Central memory CD8-positive, alpha-beta T cell (primary cell): ENCODE measurements around the gene RAB15.
"Not testable (repeated sequence)": the region's sequence is repeated elsewhere in the genome, so short reads cannot be mapped to it uniquely, and the experiment has no call there.

Experiments used
- ATAC-seq: fragments of 150-1000 bp; cut with Tn5 transposase; replicated peaks from 2 replicates; pipeline ENCODE4 v1.10.0; 2022; ENCODE audit warnings: mild to moderate bottlenecking, moderate FRiP score, moderate number of reproducible peaks; ENCODE audit not compliant: poor library complexity, severe bottlenecking; ENCODE audit errors: extremely low read depth
- DNase-seq, 2 donors: peaks; one replicate each; pipeline ENCODE4 v3.0.0; 2021; ENCODE audit warnings: low spot score in 2 of 2
- H3K27ac Mint-ChIP-seq: one replicate; pipeline ENCODE4 v1.8.0; 2022; ENCODE audit warnings: low read depth, mild to moderate bottlenecking, moderate library complexity, mixed read lengths
- H3K27me3 Mint-ChIP-seq: one replicate; pipeline ENCODE4 v1.8.0; 2022; ENCODE audit warnings: mixed read lengths
- H3K36me3 Mint-ChIP-seq: one replicate; pipeline ENCODE4 v1.8.0; 2022; ENCODE audit warnings: mild to moderate bottlenecking, moderate library complexity, mixed read lengths; ENCODE audit not compliant: insufficient read depth
- H3K4me1 Mint-ChIP-seq: one replicate; pipeline ENCODE4 v1.8.0; 2022; ENCODE audit warnings: mixed read lengths
- H3K4me3 Mint-ChIP-seq: one replicate; pipeline ENCODE4 v1.8.0; 2022; ENCODE audit warnings: mild to moderate bottlenecking, moderate library complexity, mixed read lengths
- H3K9me3 Mint-ChIP-seq: one replicate; pipeline ENCODE4 v1.8.0; 2022; ENCODE audit warnings: mixed read lengths

The RAB15 gene

DNA sequence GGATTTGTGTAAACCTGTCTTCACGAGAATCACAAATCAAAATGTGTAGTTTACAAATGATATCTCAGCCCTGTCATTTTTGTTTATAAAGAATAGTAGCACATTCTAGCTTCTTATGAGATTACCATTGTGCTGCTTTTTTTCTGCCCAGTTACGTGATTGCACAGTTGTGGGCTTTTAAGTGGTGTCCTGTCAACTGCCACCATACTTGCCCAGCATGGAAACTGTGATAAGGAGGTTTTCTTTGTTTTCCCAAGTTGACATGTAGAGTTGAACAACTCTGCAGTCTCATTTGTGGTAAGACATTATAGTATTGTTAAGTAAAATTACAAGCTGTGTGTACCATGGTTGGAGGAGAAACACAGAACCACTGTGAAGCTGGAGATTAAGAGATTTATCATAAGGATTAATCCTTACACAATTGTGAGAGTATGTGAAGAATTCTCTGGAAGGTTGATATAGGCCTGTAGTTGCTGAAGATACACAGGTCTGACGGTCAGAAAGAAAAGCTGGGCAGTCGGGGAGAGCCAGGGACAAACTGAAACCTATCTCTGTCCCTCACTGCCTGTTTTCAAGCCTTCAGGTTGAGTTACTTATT is 45.6 kb downstream of the RAB15 start:
- DNase-seq (no peak), ATAC-seq (no peak)
- peaks cover 16% of the 10 kb centered on the region for H3K4me1 Mint-ChIP-seq
- H3K36me3 Mint-ChIP-seq: peaks cover 26% of the 10 kb centered on the region
- H3K4me3 Mint-ChIP-seq: no peak overlapping the region
- peak overlapping the region; percentile 14 for H3K27ac Mint-ChIP-seq
- no peaks in the 10 kb centered on the region for H3K27me3 Mint-ChIP-seq
- H3K9me3 Mint-ChIP-seq: no peaks in the 10 kb centered on the region

- H3K9me3 Mint-ChIP-seq: no peaks in the 10 kb centered on the region
- peaks cover 22% of the 10 kb centered on the region for H3K36me3 Mint-ChIP-seq
- DNase-seq: no peak
- H3K27me3 Mint-ChIP-seq: no peaks in the 10 kb centered on the region
- ATAC-seq: no peak
- no peak overlapping the region for H3K4me3 Mint-ChIP-seq
- H3K27ac Mint-ChIP-seq: no peak overlapping the region
- peaks cover 41% of the 10 kb centered on the region for H3K4me1 Mint-ChIP-seq
Measured at GRCh38 chr14:64923015-64923414, 49.1 kb downstream of the RAB15 start.

DNA sequence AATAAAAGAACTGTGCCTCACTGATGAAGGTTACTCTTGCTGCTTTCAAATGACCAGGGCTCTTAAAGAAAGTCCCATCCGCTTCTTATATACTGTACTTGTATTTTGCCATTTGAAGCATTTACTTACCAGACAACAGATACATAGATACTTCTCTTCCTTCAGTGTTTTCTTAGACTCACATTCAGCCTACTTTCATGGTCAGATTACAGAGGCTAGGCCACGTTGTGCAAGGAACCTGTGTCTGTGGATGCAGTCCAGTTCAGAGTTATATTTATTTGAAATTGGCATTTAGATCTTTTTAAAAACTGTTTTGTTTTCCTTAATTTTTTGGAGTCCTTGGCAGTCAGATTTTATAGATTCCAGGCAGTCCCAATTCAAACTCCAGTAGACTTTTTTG is 51.7 kb downstream of the RAB15 start:
- H3K27me3 Mint-ChIP-seq: no peaks in the 10 kb centered on the region
- H3K27ac Mint-ChIP-seq: peak overlapping the region; percentile 26
- no peak overlapping the region for H3K4me3 Mint-ChIP-seq
- DNase-seq (no peak), ATAC-seq (no peak)
- peaks cover 59% of the 10 kb centered on the region for H3K4me1 Mint-ChIP-seq
- peaks cover 18% of the 10 kb centered on the region for H3K36me3 Mint-ChIP-seq
- H3K9me3 Mint-ChIP-seq: no peaks in the 10 kb centered on the region

DNA sequence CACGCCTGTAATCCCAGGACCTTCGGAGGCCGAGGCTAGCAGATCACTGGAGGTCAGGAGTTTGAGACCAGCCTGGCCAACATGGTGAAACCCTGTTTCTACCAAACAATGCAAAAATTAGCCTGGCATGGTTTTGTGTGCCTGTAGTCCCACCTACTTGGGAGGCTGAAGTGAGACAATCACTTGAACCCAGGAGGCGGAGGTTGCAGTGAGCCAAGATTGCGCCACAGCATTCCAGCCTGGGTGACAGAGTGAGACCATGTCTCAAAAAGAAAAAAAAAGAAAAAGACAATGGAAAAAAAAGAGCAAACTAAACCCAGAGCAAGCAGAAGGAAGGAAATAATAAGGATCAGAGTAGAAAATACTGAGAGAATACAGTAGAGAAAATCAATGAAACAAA is 52.5 kb downstream of the RAB15 start:
- no peak overlapping the region for H3K4me3 Mint-ChIP-seq
- no peaks in the 10 kb centered on the region for H3K27me3 Mint-ChIP-seq
- H3K27ac Mint-ChIP-seq: peak overlapping the region; percentile 69
- no peak for DNase-seq
- H3K36me3 Mint-ChIP-seq: peaks cover 19% of the 10 kb centered on the region
- no peaks in the 10 kb centered on the region for H3K9me3 Mint-ChIP-seq
- H3K4me1 Mint-ChIP-seq: peaks cover 65% of the 10 kb centered on the region
- no peak for ATAC-seq

- peak overlapping the region; percentile 69 for H3K27ac Mint-ChIP-seq
- H3K4me1 Mint-ChIP-seq: peaks cover 63% of the 10 kb centered on the region
Measured at GRCh38 chr14:64919215-64919614, 52.9 kb downstream of the RAB15 start.

DNA sequence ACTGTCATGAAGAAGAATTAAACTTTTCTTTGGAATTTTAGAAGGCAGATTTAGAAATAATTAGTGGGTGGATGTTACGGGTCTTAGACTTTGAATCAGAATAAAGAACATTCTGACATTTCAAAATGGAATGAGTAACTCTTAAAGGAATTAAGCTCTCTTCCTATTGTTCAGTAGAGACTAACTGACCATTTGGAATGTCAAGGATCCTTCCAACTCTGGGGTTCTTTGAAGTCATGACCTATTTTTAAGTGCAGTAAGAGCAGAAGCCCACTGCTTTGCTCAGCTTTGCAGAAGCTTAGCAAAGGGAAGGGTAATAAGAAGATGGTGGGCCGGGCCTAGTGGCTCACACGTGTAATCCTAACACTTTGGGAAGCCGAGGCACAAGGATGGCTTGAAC is 53.9 kb downstream of the RAB15 start:
- H3K4me3 Mint-ChIP-seq: peak overlapping the region; percentile 2
- peak overlapping the region; percentile 7 for H3K27ac Mint-ChIP-seq
- H3K27me3 Mint-ChIP-seq: no peaks in the 10 kb centered on the region

More at GRCh38 chr14:64919215-64919614, 52.9 kb downstream of the RAB15 start:
- H3K9me3 Mint-ChIP-seq: no peaks in the 10 kb centered on the region
- no peak overlapping the region for H3K4me3 Mint-ChIP-seq
- ATAC-seq (no peak), DNase-seq (no peak)
- H3K36me3 Mint-ChIP-seq: peaks cover 20% of the 10 kb centered on the region
- H3K27me3 Mint-ChIP-seq: no peaks in the 10 kb centered on the region

GRCh38 chr14:64915797-64916196 is 56.3 kb downstream of the RAB15 start:
- Mint-ChIP-seq H3K36me3 (peaks cover 20% of the 10 kb centered on the region), H3K4me3 (peak overlapping the region; percentile 93), H3K27me3 (peaks cover 8% of the 10 kb centered on the region), H3K27ac (peak overlapping the region; percentile 98), H3K9me3 (no peaks in the 10 kb centered on the region), H3K4me1 (peaks cover 60% of the 10 kb centered on the region)
- DNase-seq (no peak), ATAC-seq (no peak)

More for the DNA sequence above, 53.9 kb downstream of the RAB15 start:
- H3K9me3 Mint-ChIP-seq: no peaks in the 10 kb centered on the region
- ATAC-seq: no peak
- H3K4me1 Mint-ChIP-seq: peaks cover 68% of the 10 kb centered on the region
- peaks cover 20% of the 10 kb centered on the region for H3K36me3 Mint-ChIP-seq
- no peak for DNase-seq

- peaks cover 8% of the 10 kb centered on the region for H3K27me3 Mint-ChIP-seq
- no peak for DNase-seq
- no peaks in the 10 kb centered on the region for H3K9me3 Mint-ChIP-seq
- H3K27ac Mint-ChIP-seq: peak overlapping the region; percentile 98
- no peak for ATAC-seq
- peaks cover 20% of the 10 kb centered on the region for H3K36me3 Mint-ChIP-seq
- peak overlapping the region; percentile 93 for H3K4me3 Mint-ChIP-seq
- peaks cover 54% of the 10 kb centered on the region for H3K4me1 Mint-ChIP-seq
Measured at GRCh38 chr14:64915029-64915424, 57.1 kb downstream of the RAB15 start.

- peak within 1 kb of the TSS; percentile 93 for H3K4me3 Mint-ChIP-seq
- peaks cover 8% of the 10 kb centered on the region for H3K27me3 Mint-ChIP-seq
- H3K27ac Mint-ChIP-seq: peak within 1 kb of the TSS; percentile 98
- DNase-seq: peak; percentile 88 to 91
- ATAC-seq: peak; percentile 90
- H3K4me1 Mint-ChIP-seq: peaks cover 48% of the 10 kb centered on the region
- peaks cover 20% of the 10 kb centered on the region for H3K36me3 Mint-ChIP-seq
- no peaks in the 10 kb centered on the region for H3K9me3 Mint-ChIP-seq
Measured at GRCh38 chr14:64914237-64915028, 57.7 kb downstream of the RAB15 start, which contains the start of gene CHURC1. CHURC1 (plus strand) TSS chr14:64914455; CDS start chr14:64914496, 41 bp downstream.

GRCh38 chr14:64913477-64913876 is 58.7 kb downstream of the RAB15 start:
- not testable (repeated sequence) for ATAC-seq

DNA sequence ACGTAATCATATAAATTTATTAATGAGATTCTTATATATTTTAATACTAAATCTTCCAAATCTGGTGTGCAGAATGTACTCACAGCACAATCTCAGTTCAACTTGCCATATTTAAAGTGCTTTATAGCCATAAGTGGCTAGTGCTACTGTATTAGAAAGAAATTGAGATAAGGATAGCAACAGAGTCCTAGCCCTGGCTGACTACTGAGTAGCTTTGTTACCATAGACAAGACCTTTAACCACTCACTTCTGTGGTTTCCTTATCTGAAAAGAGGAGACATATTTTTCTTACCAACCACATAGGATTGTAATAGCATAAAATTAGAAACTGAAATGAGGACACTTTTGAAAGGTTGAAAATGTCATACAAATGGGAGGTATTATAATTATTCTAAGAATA is 59.9 kb downstream of the RAB15 start:
- Mint-ChIP-seq H3K4me1 (peaks cover 31% of the 10 kb centered on the region), H3K4me3 (no peak overlapping the region), H3K9me3 (no peaks in the 10 kb centered on the region), H3K27me3 (peaks cover 15% of the 10 kb centered on the region), H3K27ac (no peak overlapping the region), H3K36me3 (peaks cover 18% of the 10 kb centered on the region)
- ATAC-seq (no peak), DNase-seq (no peak)

More at GRCh38 chr14:64913477-64913876, 58.7 kb downstream of the RAB15 start:
- H3K9me3 Mint-ChIP-seq, H3K27me3 Mint-ChIP-seq, DNase-seq: not testable (repeated sequence)
- Mint-ChIP-seq H3K4me3 (peak overlapping the region; percentile 93), H3K4me1 (peaks cover 42% of the 10 kb centered on the region), H3K27ac (peak overlapping the region; percentile 98), H3K36me3 (peaks cover 18% of the 10 kb centered on the region)

DNA sequence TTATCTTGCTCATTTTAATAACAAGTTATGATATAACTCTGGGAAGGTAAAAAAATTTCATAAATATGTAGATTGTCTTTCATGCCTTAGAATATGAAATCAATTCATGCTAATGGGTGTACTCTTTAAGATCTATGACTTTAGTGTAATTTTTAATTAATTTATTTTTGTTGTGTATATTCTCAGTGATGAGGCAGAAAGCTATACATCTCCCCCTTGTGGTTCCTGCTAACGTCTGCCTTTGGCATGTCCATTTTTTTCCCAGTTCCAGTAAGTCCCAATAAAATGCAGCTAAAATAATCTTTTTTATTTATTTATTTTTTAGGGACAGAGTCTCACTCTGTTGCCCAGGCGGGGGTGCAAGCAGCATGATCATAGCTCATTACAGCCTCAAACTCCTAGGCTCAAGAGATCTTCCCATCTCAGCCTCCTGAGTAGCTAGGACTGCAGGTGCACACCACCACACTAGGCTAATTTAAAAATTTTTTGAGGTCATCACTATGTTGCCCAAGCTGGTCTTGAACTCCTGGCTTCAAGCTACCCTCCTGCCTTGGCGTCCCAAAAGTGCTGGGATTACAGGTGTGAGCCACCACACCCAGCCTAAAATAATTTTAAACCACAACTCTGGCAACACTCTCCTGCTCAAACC is 61.2 kb downstream of the RAB15 start:
- DNase-seq (no peak), ATAC-seq (no peak)
- Mint-ChIP-seq H3K27me3 (peaks cover 28% of the 10 kb centered on the region), H3K9me3 (no peaks in the 10 kb centered on the region), H3K4me3 (no peak overlapping the region), H3K36me3 (peaks cover 16% of the 10 kb centered on the region), H3K4me1 (peaks cover 19% of the 10 kb centered on the region), H3K27ac (no peak overlapping the region)
